Posterior vena cava (tissue), 2 donors: ENCODE results near the gene TTLL4. TPM values are rescaled to one million over a fixed set of nuclear protein-coding genes. Genes with fewer than 3 reads are reported as not detected.
"Not testable (repeated sequence)": the region's sequence is repeated elsewhere in the genome, so short reads cannot be mapped to it uniquely, and the experiment has no call there.

ENCODE experiments used
- DNase-seq: peaks from one replicate; pipeline ENCODE4 v3.0.0-alpha.2; 2020; ENCODE audit warnings: low spot score
- intact Hi-C, 2 donors: fragments of 100-400 bp; cut with DNase I; formaldehyde crosslinking; loops; one replicate each; pipeline versions ENCODE4 v1.14.1 to v1.14.2; 2022 to 2023
- long read RNA-seq, 2 donors: library from polyadenylated mRNA; unstranded; transcript quantifications; one replicate each; pipeline ENCODE4 v2.0.0, GENCODE V29; 2020 to 2021
- total RNA-seq, 2 donors: library from RNA; stranded (reverse); fragmentation: NEBNext Ultra II Directional; extraction: Animal tissue kit (Norgen Biotek cat#: 25700); gene quantifications; one replicate each; pipeline ENCODE4 v1.2.1, GENCODE V29; 2021
- donor health status: DM: yes; HTN: yes; CAD: no.
- donor health status: DM: yes; HTN: yes; CAD: no.

The TTLL4 gene
- total RNA-seq = 10 to 100 TPM; 14.6 to 17.5 TPM
- long read RNA-seq, donor 1, partial matches to known transcripts = 1 of 1 reads
- long read RNA-seq, donor 1, other reads (novel, unspliced or antisense) = 0 of 1 reads
- long read RNA-seq, donor 2 = 0 reads

- intact Hi-C loops = loop anchor here in 1 of 2 donors (10.0 kb wide), 1 partner anchor 144 kb away; the partner anchor contains the start of gene WNT6
- peak; percentile 100 for DNase-seq
Observed at GRCh38 chr2:218710687-218711549, at the start of gene TTLL4. Gene TTLL4 (plus strand): TSS chr2:218710835. CDS start chr2:218737677, 26,842 bp downstream.

- DNase-seq = no peak
Observed at GRCh38 chr2:218662377-218662776, 48.3 kb upstream of the TTLL4 start.

GRCh38 chr2:218662827-218663226 is 47.8 kb upstream of the TTLL4 start:
- intact Hi-C loops = loop anchor here in 1 of 2 donors (5.0 kb wide), 1 partner anchor 151 kb away; no protein-coding TSS in a partner anchor
- no peak for DNase-seq

More at GRCh38 chr2:218662377-218662776, 48.3 kb upstream of the TTLL4 start:
- intact Hi-C loops = loop anchor here in 1 of 2 donors (5.0 kb wide), 1 partner anchor 150 kb away; no protein-coding TSS in a partner anchor

- no peak for DNase-seq
- intact Hi-C loops = loop anchor here in 1 of 2 donors (5.0 kb wide), 1 partner anchor 152 kb away; no protein-coding TSS in a partner anchor
Observed at GRCh38 chr2:218663901-218664300, 46.7 kb upstream of the TTLL4 start.

GRCh38 chr2:218664653-218665052 is 46.0 kb upstream of the TTLL4 start:
- no peak for DNase-seq
- intact Hi-C loops = loop anchor here in 1 of 2 donors (5.0 kb wide), 1 partner anchor 152 kb away; no protein-coding TSS in a partner anchor

- intact Hi-C loops = no loop called here
- no peak for DNase-seq
Observed at GRCh38 chr2:218671097-218671653, 39.5 kb upstream of the TTLL4 start.

- intact Hi-C loops = no loop called here
- peak; percentile 96 for DNase-seq
Observed at GRCh38 chr2:218671654-218672566, 38.7 kb upstream of the TTLL4 start, which contains the start of the genes RNF25 and STK36. Gene RNF25 (minus strand): TSS chr2:218672002. CDS start chr2:218671970, 32 bp downstream. Gene STK36 (plus strand): TSS chr2:218672086. CDS start chr2:218672830, 744 bp downstream.

GRCh38 chr2:218679119-218679518 is 31.5 kb upstream of the TTLL4 start:
- intact Hi-C loops = no loop called here
- no peak for DNase-seq

- intact Hi-C loops = no loop called here
- no peak for DNase-seq
Observed at GRCh38 chr2:218680061-218680460, 30.6 kb upstream of the TTLL4 start.

GRCh38 chr2:218687400-218688060 is 23.1 kb upstream of the TTLL4 start:
- intact Hi-C loops, DNase-seq: not testable (repeated sequence)

GRCh38 chr2:218691234-218691633 is 19.4 kb upstream of the TTLL4 start:
- intact Hi-C loops = no loop called here
- DNase-seq = no peak

- intact Hi-C loops = no loop called here
- DNase-seq = no peak
Observed at GRCh38 chr2:218694405-218695145, 16.1 kb upstream of the TTLL4 start.

- intact Hi-C loops = no loop called here
- no peak for DNase-seq
Observed at GRCh38 chr2:218698885-218699284, 11.8 kb upstream of the TTLL4 start.

GRCh38 chr2:218701806-218702205 is 8.8 kb upstream of the TTLL4 start:
- no peak for DNase-seq
- intact Hi-C loops = no loop called here

GRCh38 chr2:218703341-218703740 is 7.3 kb upstream of the TTLL4 start:
- intact Hi-C loops = no loop called here
- DNase-seq = no peak

GRCh38 chr2:218708086-218708485 is 2.5 kb upstream of the TTLL4 start:
- intact Hi-C loops = no loop called here
- DNase-seq = no peak

GRCh38 chr2:218709908-218710307 is 727 bp upstream of the TTLL4 start:
- intact Hi-C loops = loop anchor here in 1 of 2 donors (10.0 kb wide), 1 partner anchor 145 kb away; the partner anchor contains the start of gene WNT6
- no peak for DNase-seq

GRCh38 chr2:218710334-218710686 is 325 bp upstream of the TTLL4 start:
- no peak for DNase-seq
- intact Hi-C loops = loop anchor here in 1 of 2 donors (10.0 kb wide), 1 partner anchor 144 kb away; the partner anchor contains the start of gene WNT6
